SKM-1 treated with dmso at 0.1 percent for 144 hours (cell line): ENCODE measurements around the gene PDE11A.
"Not testable (repeated sequence)": the region's sequence is repeated elsewhere in the genome, so short reads cannot be mapped to it uniquely, and the experiment has no call there.

Source experiments
- DNase-seq: peaks from one replicate; lab custom pipeline; 2025; ENCODE audit not compliant: unreplicated experiment; lab: John Stamatoyannopoulos, UW

Gene PDE11A

DNA sequence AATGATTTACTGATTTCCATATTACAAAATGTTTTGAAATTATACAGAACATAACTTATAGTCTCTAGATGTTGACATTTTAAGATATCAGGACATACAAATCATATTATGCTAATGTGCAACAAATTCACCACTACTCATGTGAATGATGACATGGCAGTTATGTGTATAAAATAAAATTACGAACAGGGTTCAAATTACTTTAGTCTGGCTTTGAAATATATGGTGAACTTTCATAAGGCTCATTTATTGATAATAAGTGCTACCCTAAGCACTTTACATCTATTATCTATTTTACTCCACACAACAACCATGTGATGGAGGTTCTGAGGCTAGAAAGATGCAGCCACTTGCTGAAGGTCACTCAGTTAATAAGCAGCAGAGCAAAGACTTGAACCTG, 62.8 kb downstream of the PDE11A start:
- no peak for DNase-seq

DNA sequence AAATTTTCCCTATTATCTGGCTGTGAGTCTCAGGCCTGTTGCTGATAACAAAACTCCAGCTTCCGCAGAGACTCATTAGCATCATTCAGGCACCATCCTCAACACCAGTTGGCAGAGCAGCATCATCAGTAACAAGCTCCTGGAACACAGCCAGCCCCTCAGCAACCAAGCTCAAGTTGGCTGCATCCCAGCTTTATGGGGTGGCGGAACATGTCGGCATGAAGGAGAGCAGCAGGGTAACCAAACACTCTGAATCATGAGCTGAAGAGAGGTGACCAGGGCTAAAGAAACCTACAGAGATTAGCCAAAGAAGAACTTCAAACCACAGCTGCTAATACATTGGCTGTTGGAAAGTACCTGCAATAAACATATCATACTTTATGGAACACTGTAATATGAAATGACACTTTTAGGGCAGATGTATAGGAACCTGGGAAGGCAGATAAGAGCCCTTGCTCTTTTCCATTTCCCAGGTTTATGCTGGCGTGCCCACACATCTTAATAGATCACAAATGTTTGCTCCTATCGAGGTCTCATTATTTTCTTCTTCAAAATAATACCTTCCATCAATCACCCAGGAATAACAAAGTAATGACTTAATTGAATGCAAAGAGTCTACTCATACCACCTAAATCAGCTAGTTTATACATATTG, 63.8 kb downstream of the PDE11A start:
- no peak for DNase-seq

DNA sequence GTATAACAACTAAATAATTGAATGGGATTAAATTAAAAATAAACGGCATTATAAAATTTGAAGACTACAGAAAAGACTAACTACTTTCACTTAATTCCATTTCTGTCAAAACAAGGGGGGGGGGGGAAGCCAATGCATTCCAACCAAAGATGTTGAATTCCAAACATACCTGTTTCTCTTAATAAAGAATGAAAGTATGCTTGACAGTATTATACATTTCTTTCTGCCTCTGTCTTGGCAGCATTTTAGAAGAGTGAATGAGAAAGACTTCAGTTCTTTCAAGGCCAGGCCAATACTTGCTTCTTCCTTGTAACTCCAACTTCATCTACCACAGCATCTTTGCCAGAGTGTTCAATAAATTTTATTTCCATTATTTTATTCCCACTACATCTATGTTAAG, 65.9 kb downstream of the PDE11A start:
- no peak for DNase-seq

DNA sequence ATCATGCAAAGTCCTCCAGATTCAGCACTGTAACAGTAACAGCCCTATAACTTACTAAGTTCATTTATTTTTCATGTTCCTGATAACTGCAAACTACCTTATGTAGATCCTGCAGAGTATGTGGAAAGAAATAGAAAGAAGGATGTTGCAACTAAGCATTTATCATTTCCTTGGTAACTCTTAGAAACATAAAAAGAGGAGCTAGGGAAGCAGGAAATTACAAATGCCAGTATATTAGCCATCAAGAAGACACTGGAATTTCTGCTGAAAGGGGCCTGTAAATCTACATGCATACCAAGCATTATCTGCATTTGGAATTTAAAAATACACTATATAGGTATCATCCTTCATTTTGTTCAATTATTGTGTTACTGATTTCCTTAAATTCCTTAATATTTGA, 66.8 kb downstream of the PDE11A start:
- DNase-seq, result peak; percentile 12

DNA sequence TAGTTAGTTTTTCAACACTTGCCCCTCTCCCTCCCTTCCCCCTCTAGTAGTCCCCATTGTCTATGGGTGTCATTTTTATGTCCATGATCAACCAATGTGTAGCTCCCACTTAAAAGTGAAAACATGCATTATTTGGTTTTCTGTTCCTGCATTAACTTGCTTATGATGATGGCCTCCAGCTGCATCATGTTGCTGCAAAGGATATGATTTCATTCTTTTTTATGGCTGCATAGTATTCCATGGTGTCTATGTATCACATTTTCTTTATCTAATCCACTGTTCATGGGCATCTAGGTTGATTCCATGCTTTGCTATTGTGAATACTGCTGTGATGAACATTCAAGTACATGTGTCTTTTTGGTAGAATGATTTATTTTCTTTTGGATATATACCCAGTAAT, 70.5 kb downstream of the PDE11A start:
- no peak for DNase-seq

DNA sequence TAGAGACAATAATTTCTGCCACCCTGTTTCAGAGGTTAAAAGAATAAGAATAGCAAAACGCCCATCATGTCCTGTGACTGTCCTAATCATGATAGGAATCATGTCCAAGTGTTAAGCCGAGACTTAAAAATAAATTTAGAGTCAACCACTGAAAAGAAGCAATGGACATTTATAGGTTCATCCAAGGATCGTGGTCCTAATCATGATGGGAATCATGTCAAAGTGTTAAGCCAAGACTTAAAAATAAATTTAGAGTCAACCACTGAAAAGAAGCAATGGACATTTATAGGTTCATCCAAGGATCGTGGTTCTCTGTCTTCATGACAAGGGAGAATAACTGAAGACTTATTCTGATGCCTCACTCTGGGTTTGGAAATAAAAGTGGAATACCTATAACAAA, 73.6 kb downstream of the PDE11A start:
- no peak for DNase-seq

DNA sequence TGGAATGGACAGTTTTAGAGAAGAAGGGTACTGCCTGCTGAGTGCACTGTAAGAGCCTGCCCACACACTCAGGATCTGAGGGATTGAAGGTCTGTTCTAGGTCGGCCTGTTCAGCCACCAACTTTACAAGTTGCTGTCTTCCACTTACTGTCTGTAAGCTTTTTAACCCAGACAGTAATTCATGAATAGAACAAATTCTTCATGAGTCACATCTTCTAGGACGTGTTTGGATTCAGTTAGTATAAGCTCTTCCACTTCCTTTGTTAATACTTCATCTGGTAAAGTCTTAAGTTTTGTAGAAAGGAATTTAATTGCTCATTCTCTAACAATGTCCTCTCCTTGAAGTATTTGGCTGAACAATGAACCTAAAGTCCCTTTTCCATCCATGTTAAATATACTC, 74.6 kb downstream of the PDE11A start:
- no peak for DNase-seq

DNA sequence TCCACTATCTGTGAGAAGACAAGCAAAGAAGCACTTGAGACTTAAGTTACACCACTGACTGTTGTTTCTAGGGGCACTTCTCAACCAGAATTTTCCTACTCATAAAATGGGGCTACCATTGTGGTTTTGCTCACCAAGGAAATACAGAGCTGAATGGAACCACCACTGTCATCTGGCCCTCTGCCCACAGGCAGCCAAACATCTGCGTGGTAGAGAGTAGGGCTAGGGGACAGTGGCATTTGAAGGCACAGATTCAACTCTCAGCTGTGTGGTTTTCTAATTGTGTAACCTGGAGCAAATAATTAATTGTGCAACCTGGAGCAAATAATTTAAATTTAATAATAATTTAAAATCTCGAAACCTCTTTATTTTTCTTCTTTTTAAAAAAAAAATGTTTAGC, 79.6 kb downstream of the PDE11A start:
- DNase-seq, result no peak

DNA sequence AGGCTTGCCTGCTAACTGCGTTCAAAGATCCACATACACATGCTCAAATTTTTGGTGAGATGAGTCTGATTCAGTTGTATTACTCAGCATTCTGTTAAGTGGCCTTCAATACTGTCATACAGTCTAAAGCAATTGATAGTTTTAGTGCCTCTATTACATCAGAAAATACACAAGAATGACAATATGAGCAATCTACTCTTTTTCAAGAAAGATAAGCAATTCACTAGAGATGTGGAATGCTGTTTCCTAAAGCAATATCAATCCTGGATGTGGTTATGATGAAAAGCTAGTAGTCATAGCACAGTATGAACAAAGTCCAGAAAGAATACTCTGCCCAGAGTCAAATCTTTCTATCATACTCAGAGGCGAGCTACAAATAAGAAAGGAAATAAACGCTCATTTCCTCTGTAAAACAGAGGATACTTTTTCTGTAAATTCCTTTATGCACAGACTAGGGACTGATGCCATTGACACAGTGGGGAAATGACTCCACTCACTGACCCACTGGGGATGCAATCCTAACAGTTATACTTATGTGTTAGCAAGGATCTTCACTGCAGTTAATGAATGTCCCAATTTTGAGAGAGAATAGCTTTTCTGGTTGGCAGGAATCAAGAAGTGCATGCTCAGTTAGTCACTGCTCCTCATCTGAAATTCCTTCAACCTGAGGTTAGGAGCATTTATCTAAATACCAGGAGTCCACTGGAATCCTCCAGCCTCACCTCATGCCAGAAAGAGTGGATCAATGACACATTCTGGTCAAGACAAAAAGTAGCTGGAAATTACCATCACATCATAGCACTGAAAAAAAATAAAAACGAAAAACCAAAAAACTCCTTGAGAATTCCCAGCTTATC, 83.3 kb downstream of the PDE11A start:
- no peak for DNase-seq

DNA sequence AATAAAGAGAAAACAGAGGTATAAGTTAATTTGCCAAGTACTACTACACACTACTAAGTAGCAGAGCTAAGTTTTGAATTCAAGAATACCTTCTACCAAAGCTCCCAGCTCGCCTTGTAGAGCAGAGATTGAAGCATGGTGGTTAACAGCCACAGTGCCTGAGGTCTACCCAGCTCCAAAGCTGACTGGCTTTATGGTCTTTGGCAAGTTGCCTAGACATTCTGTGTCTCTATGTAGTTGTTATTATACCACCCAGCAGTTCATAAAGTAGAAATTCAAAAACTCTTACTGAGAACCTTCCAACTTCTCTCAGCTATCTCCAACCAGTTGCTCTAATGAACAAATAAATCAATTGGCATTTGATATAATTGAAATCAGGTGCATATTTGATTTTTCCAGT, 87.8 kb downstream of the PDE11A start:
- no peak for DNase-seq

DNA sequence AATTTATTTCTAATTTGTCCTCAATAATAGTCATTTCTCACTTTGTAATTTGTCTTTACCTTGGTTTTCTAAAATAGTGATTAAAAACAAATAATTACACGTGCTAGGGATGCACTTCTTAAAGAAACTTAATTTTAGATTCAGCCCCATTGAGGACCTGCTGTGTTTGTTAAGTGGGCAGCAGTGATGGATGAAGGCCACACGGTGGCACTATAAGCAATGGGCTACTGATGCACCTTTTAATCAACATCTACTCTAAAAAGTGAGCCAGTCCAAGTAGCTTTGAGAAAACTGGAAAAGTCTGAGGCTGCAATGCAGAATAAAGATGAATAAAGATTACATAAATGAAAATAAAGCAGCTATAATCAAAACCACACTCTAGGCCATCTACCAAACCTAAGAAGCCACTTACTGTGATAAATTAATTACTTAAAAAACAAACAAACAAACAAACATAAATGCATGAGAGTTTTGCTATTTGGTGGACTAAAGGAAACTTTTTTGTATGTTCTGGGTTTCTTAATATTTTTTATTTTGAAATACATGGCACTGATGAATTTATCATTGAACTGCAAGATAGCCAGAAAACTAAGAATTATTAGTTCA, 89.3 kb downstream of the PDE11A start:
- peak; percentile 54 for DNase-seq

DNA sequence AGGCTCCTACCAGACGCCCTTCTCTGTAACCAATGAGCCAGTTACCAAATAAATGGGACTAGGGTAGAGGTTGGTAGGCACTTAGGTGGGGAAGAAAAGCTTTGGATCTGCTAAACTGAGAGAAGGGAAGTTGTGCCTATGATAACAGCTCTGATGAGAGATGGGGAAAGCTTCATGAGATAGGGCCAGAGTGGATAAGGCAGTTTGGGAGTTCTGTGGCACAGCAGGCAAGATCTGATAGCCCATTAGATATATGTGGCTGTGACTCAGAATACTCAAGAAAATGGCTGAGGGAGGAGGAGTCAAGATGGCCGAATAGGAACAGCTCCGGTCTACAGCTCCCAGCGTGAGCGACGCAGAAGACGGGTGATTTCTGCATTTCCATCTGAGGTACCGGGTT, 99.8 kb downstream of the PDE11A start:
- no peak for DNase-seq

DNA sequence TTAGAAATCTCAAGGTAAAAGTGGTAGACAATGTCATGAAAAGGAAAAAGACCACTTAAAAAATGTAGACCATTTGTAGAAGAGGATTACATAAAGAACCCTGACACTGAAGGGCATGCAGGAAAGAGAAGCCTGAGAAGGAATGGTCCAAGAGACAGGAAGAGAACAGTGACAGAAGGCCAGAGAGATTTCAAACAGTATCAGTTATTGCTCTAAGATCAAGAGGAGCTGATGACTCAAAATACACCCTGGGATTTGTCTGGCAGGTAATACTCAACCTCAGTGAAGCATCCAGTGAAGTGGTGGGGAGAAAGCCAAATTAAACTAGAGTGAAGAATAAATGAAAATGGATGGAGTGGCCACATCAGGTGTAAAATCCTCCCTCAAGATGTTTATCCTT, 100.5 kb downstream of the PDE11A start:
- DNase-seq, result no peak

DNA sequence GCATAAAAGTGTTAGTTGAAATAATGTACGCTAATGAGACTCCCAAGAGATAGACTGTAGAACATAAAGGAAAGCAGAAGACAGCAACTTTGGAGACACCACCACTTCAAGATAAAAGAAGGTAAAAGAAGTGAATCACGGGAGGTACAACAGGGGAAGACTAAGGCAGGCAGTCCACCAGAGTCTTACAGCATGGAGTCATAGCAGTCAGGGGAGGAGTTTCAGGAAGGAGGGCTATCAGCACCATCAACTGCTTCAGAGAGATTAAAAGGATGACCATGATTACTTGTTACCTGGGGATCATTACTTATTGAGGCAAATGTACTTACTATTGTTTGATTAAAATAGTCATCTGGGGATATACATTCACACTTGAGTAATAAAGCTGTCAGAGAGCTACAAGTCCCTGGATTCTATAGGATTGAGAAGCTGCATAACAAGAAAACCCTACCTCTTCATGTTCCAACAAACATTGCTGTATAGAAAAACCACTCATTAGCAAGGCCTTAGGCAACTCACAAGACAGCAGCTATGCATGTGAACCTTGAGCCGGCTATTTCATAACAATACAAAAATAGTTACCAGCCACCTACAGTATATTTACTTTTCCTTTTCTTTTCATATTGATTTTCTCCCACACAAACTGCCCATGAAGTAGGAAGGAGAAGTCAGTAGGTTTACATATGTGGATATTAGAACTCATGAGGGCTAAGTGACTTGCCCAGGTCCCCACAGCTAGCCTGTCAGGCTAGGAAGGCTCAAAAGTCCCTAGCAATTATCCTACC, 101.7 kb downstream of the PDE11A start:
- no peak for DNase-seq

DNA sequence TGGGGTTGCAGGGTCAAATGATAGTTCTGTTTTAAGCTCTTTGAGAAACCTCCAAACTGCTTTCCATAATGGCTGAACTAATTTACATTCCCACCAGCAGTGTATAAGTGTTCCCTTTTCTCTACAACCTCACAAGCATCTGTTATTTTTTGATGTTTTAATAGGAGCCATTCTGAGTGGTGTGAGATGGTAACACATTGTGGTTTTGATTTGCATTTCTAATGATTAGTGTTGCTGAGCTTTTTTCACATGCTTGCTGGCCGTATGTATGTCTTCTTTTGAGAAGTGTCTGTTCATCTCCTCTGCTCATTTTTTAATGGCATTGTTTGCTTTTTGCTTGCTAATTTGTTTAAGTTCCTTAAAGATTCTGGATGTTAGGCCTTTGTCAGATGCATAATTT, 107.7 kb downstream of the PDE11A start:
- no peak for DNase-seq

DNA sequence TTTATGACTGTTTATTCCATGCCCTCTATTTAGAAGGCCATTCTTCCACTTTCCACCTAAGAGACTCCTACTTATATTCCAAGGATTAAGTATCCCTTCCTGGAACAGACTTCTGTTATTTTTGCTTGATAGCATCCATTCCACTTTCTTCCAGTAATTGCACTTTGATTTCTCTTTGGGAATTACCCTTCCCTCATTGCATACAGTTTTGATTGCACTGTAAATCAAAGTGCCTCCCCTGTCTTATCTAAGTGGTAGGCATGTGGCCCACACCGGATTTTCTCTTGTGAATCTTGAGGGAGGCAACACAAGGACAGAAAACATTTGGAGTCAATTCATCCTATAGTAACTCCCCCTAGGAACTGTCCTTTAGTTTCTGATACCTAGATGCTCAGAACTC, 120.4 kb downstream of the PDE11A start:
- DNase-seq, result no peak

DNA sequence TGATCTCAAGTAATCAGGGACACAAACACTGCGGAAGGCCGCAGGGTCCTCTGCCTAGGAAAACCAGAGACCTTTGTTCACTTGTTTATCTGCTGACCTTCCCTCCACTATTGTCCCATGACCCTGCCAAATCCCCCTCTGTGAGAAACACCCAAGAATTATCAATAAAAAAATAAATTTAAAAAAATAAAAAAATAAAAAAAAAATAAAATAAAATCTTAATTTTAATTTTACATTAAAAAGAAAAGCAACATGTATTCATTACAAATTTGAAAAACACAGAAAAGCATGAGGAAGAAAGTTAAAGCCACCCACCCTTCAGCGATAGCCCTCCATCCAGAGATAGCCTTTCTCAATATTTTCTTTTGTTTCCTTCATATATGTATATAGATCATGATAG, 125.0 kb downstream of the PDE11A start:
- not testable (repeated sequence) for DNase-seq

DNA sequence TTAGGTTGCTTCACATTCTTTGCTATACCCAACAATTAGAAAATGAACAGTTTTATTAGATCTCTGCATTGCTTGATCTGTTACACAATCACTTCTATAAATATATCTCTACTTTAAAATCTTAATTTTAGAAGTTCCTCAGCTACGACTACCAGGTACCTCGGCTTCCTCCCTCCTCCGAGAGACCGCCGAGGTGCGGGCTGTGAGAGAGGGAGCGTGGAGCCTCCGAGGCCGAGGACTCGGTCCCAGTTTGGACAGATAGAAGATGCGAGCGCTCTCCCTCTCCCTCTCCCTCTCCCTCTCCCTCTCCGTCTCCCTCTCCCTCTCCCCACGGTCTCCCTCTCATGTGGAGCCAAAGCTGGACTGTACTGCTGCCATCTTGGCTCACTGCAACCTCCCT, 128.0 kb downstream of the PDE11A start:
- not testable (repeated sequence) for DNase-seq

DNA sequence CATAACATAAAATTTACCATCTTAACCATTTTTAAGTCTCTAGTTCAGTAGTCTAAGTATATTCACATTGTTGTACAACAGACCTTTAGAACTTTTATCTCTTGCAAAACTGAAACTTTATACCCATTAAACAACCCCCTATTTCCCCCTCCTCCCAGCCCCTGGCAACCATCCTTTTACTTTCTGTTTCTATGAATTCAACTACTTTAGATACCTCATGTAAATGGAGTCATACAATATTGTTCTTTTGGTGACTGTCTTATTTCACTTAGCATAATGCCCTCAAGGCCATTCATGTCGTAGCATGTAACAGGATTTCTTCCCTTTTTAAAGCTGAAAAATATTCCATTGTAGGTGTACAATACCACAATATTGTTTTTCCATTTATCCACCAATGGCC, 129.8 kb downstream of the PDE11A start:
- no peak for DNase-seq

DNA sequence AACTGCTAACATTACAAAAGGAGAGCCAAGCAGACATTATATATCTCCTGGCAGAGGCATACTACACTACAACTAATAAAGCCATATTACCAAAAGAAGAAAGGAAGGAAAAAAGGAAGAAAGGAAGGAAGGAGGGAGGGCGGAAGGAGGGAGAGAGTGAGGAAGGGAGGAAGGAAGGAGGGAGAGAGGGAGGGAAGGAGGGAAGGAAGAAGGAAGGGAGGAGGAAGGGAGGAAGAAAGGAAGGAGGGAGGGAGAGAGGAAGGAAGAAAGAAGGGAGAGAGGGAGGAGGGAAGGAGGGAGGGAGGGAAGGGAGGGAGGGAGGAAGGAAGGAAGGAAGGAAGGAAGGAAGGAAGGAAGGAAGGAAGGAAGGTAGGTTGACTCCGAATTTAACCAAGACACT, 133.4 kb downstream of the PDE11A start:
- no peak for DNase-seq

DNA sequence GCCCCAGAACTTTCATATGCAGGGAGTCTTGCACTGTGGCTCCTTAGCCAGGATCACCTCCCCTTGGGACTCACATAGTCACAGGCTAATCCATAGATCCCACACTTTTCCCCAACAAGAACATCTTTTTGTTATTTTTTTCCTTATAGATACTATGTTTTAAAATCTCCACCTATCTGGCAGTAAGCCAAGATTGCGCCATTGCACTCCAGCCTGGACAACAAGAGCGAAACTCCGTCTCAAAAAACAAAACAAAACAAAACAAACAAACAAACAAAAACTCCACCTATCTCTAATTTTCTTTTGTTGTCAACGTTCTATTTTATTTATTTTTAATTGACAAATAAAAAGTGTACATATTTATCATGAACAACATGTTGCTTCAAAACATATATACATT, 141.7 kb downstream of the PDE11A start:
- DNase-seq, result no peak
